D721Med (cell line): ENCODE data around the gene TMEM8B.

ENCODE experiments used
- DNase-seq: peaks from one replicate; pipeline ENCODE4 v3.0.0; 2011; ENCODE audit warnings: low spot score; ENCODE audit not compliant: insufficient read length
- FAIRE-seq: peaks from 2 replicates; lab custom pipeline; 2011; peaks lifted over from hg19 to GRCh38; lab: Jason Lieb, UNC
- TF ChIP-seq, protein P1 (sequence below): IDR thresholded peaks from 2 replicates; pipeline ENCODE4 v1.5.1; 2012; ENCODE audit warnings: mild to moderate bottlenecking, control low read depth; ENCODE audit not compliant: insufficient read depth; ENCODE audit errors: missing control alignments

TMEM8B gene

DNA sequence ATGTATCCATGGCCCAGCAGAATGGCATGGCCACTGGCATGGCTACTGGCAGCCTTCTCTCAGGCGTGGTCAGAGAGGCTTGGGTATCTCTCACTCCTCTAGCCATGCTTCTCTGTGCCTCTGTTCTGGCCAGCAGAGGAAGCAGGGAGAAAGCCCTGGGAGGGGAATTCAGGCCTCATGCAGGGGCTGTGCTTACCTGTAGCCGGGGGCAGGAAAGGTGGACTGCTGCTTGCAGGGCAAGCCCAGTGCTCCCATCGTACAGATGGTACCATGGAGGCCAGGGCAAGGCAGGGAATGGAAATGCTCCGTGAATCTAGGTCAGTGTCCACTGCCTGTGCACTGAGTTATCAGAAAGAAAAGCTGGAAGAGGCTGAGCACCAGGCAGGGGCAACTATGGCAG is 38.5 kb downstream of the TMEM8B start:
- FAIRE-seq (no peak), DNase-seq (no peak)
- TF ChIP-seq, protein P1, sequence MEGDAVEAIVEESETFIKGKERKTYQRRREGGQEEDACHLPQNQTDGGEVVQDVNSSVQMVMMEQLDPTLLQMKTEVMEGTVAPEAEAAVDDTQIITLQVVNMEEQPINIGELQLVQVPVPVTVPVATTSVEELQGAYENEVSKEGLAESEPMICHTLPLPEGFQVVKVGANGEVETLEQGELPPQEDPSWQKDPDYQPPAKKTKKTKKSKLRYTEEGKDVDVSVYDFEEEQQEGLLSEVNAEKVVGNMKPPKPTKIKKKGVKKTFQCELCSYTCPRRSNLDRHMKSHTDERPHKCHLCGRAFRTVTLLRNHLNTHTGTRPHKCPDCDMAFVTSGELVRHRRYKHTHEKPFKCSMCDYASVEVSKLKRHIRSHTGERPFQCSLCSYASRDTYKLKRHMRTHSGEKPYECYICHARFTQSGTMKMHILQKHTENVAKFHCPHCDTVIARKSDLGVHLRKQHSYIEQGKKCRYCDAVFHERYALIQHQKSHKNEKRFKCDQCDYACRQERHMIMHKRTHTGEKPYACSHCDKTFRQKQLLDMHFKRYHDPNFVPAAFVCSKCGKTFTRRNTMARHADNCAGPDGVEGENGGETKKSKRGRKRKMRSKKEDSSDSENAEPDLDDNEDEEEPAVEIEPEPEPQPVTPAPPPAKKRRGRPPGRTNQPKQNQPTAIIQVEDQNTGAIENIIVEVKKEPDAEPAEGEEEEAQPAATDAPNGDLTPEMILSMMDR = no peak

DNA sequence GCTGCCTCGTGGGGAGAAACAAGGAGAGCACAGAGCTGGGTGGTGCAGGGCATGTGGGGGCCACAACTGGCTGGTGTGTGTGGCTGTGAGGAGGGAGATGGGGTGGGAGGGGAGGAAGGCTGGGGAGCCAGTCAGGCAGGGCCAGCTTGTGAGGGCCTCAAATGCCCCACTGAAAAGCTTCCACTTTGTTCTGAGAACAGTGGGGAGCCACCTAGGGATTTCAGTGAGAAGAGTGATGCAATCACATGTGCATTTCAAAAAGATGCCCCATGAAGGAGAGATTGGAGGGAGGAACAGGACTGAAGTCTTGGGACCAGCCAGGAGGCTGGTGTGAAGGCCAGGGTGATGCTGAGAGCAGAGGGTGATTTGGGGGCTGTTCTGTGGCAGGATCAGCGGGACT is 39.9 kb downstream of the TMEM8B start:
- DNase-seq (no peak), FAIRE-seq (no peak)
- TF ChIP-seq, protein P1 = no peak

GRCh38 chr9:35869621-35870216 is 40.7 kb downstream of the TMEM8B start:
- FAIRE-seq (no peak), DNase-seq (no peak)
- TF ChIP-seq, protein P1 = no peak

GRCh38 chr9:35870351-35870923 is 41.4 kb downstream of the TMEM8B start, which contains the start of gene OR13J1:
TSS of gene OR13J1 (minus strand) at chr9:35870401. CDS start at chr9:35870401, 0 bp downstream.
- FAIRE-seq = no peak
- TF ChIP-seq, protein P1 = no peak

GRCh38 chr9:35871545-35871944 is 42.5 kb downstream of the TMEM8B start:
- DNase-seq (no peak), FAIRE-seq (no peak)
- TF ChIP-seq, protein P1 = no peak

More at GRCh38 chr9:35870351-35870923, 41.4 kb downstream of the TMEM8B start, which contains the start of gene OR13J1:
- no peak for DNase-seq

DNA sequence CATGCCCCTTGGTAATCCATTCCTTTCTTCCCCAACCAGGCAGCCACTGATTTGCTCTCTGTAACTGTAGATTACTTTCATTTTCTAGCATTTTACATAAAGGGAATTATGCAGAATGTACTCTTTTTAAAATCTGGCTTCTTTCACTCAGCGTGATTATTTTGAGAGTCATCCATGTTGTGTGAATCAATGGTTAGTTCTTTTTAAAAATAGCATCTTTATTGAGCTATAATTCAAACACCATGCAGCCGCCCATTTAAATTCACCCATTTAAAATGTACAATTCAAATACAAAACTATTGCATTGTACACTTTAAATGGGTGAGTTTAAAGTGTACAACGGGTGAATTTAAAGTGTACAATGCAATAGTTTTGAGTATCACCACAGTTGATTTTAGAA is 43.5 kb downstream of the TMEM8B start:
- TF ChIP-seq, protein P1 = no peak
- DNase-seq = no peak
- no peak for FAIRE-seq

GRCh38 chr9:35882263-35882848 is 53.3 kb downstream of the TMEM8B start:
- FAIRE-seq (no peak), DNase-seq (no peak)
- TF ChIP-seq, protein P1 = peak; percentile 96
